Fibroblast of lung (primary cell): Measurements from ENCODE around the gene TMC2. TPM values are rescaled to one million over a fixed set of nuclear protein-coding genes. Genes with fewer than 3 reads are reported as not detected.

Source experiments
- DNase-seq, 2 donors: peaks; one replicate each; pipeline versions ENCODE4 v3.0.0 to v3.0.0-alpha.2; 2010; ENCODE audit warnings: low read depth in 2 of 2
- H2AFZ ChIP-seq: 2 replicates; pipeline ENCODE4 v1.5.1; 2012; ENCODE audit warnings: low read length, control low read depth, inconsistent platforms
- H3K27ac ChIP-seq: 2 replicates; pipeline ENCODE4 v1.5.1; 2011; ENCODE audit warnings: low read length, control low read depth; ENCODE audit not compliant: insufficient read depth
- H3K27me3 ChIP-seq: 2 replicates; pipeline ENCODE4 v1.5.1; 2011; ENCODE audit warnings: mild to moderate bottlenecking, low read length; ENCODE audit not compliant: control insufficient read depth, insufficient read depth
- H3K36me3 ChIP-seq: 2 replicates; pipeline ENCODE4 v1.5.1; 2011; ENCODE audit warnings: low read length; ENCODE audit not compliant: control insufficient read depth, insufficient read depth
- H3K4me1 ChIP-seq: 2 replicates; pipeline ENCODE4 v1.5.1; 2011; ENCODE audit warnings: low read length; ENCODE audit not compliant: control insufficient read depth, insufficient read depth; ENCODE audit errors: extremely low read depth
- H3K4me2 ChIP-seq: 2 replicates; pipeline ENCODE4 v1.5.1; 2011; ENCODE audit warnings: low read length, control low read depth; ENCODE audit not compliant: insufficient read depth; ENCODE audit errors: extremely low read depth
- H3K4me3 ChIP-seq, 4 experiments: fragments of 200-600 bp in 1 of 4; sonication (generic) in 1 of 4; replicated peaks in 1 of 4; 2 replicates each; pipeline ENCODE4 v1.5.1; 2011 to 2016; ENCODE audit warnings: low read length in 4 of 4, low read depth in 3 of 4, mild to moderate bottlenecking in 3 of 4, control low read depth in 2 of 4, inconsistent platforms in 1 of 4, mixed read lengths in 1 of 4; ENCODE audit not compliant: insufficient read depth in 1 of 4; ENCODE audit errors: control extremely low read depth in 1 of 4
- H3K79me2 ChIP-seq: 2 replicates; pipeline ENCODE4 v1.5.1; 2012; ENCODE audit warnings: mild to moderate bottlenecking, low read length, inconsistent platforms; ENCODE audit not compliant: control insufficient read depth, insufficient read depth
- H3K9ac ChIP-seq: 2 replicates; pipeline ENCODE4 v1.5.1; 2011; ENCODE audit warnings: mild to moderate bottlenecking, low read length, control low read depth; ENCODE audit not compliant: insufficient read depth
- H3K9me3 ChIP-seq: 2 replicates; pipeline ENCODE4 v1.5.1; 2012; ENCODE audit warnings: low read depth, low read length; ENCODE audit not compliant: control insufficient read depth, insufficient read depth
- H4K20me1 ChIP-seq: 2 replicates; pipeline ENCODE4 v1.5.1; 2011; ENCODE audit warnings: low read length; ENCODE audit not compliant: control insufficient read depth, insufficient read depth; ENCODE audit errors: extremely low read depth
- CTCF ChIP-seq, 2 donors: IDR thresholded peaks in 1 of 2; conservative IDR thresholded peaks in 1 of 2; 1 replicate in 1 of 2; 2 replicates in 1 of 2; pipeline ENCODE4 v1.5.1; 2011 to 2012; ENCODE audit warnings: low read length in 2 of 2, control low read depth in 1 of 2, inconsistent platforms in 1 of 2, low read depth in 1 of 2, mild to moderate bottlenecking in 1 of 2
- EZH2 ChIP-seq: IDR thresholded peaks from 2 replicates; pipeline ENCODE4 v1.5.1; 2012; ENCODE audit warnings: low read length, control low read depth, mild to moderate bottlenecking; ENCODE audit errors: missing control alignments
- polyA plus RNA-seq, 2 donors: library from polyadenylated mRNA; depleted of rRNA in 1 of 2; stranded (reverse) in 1 of 2; unstranded in 1 of 2; fragments of >200 nt; gene quantifications; 2 replicates each; pipeline ENCODE4 v1.2.1, GENCODE V29; 2011 to 2012; ENCODE audit warnings: missing spikeins in 1 of 2
- total RNA-seq: library from RNA; depleted of rRNA; stranded (reverse); fragments of >200 nt; gene quantifications from 2 replicates; pipeline ENCODE4 v1.2.1, GENCODE V29; 2014

The TMC2 gene
- total and polyA plus RNA-seq, 2 donors (not counting 1 experiment from before 2014, with no cell fraction given): under 0.01 TPM; not detected in 1

- no peaks in the 10 kb centered on the region for H3K9me3 ChIP-seq
- H3K27ac ChIP-seq: no peak overlapping the region
- H4K20me1 ChIP-seq: peaks cover 4% of the 10 kb centered on the region
- no peak overlapping the region for H3K9ac ChIP-seq
- TF ChIP-seq EZH2 (no peak), CTCF (conservative IDR thresholded peaks at IDR 0.05 in 1 of 2, IDR thresholded peaks at IDR 0.05 in 1 of 2; ENCODE audit: low read depth in 1 of 2, low read length in 2 of 2) (no peak)
- H3K36me3 ChIP-seq: peaks cover 46% of the 10 kb centered on the region
- H3K4me2 ChIP-seq: no peak overlapping the region
- H2AFZ ChIP-seq: no peak overlapping the region
- DNase-seq: no peak
- peaks cover 39% of the 10 kb centered on the region for H3K79me2 ChIP-seq
- no peak overlapping the region for H3K4me3 ChIP-seq
- H3K4me1 ChIP-seq: peaks cover 8% of the 10 kb centered on the region
- no peaks in the 10 kb centered on the region for H3K27me3 ChIP-seq
Measured at GRCh38 chr20:2656471-2657117, 120.2 kb downstream of the TMC2 start.

- no peaks in the 10 kb centered on the region for H3K27me3 ChIP-seq
- no peak overlapping the region for H3K9ac ChIP-seq
- no peak overlapping the region for H3K4me3 ChIP-seq
- H3K9me3 ChIP-seq: no peaks in the 10 kb centered on the region
- peaks cover 8% of the 10 kb centered on the region for H3K4me1 ChIP-seq
- H3K36me3 ChIP-seq: peaks cover 46% of the 10 kb centered on the region
- H3K27ac ChIP-seq: no peak overlapping the region
- DNase-seq: no peak
- H4K20me1 ChIP-seq: peaks cover 4% of the 10 kb centered on the region
- no peak overlapping the region for H3K4me2 ChIP-seq
- no peak overlapping the region for H2AFZ ChIP-seq
- peaks cover 38% of the 10 kb centered on the region for H3K79me2 ChIP-seq
- no peak for TF ChIP-seq CTCF (conservative IDR thresholded peaks at IDR 0.05 in 1 of 2, IDR thresholded peaks at IDR 0.05 in 1 of 2; ENCODE audit: low read depth in 1 of 2, low read length in 2 of 2)
- TF ChIP-seq EZH2: no peak
Measured at GRCh38 chr20:2657241-2657640, 120.9 kb downstream of the TMC2 start.

DNA sequence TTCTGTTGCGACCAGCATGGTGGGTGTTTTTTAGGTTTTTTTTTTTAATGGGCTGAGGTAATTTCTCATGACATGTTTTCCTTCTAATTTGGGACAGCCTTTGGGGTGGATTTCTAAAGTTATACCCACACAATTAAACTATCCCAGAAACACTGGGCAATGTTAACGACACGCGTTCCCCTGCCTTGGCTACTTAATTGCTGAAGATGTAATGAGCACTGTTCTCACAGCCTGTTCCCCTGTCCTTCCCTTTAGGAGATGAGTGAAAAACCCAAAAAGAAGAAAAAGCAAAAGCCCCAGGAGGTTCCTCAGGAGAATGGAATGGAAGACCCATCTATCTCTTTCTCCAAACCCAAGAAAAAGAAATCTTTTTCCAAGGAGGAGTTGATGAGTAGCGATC is 121.3 kb downstream of the TMC2 start:
- Histone ChIP-seq H3K27ac (no peak overlapping the region), H3K4me2 (no peak overlapping the region), H4K20me1 (peaks cover 4% of the 10 kb centered on the region), H3K4me3 (no peak overlapping the region), H3K36me3 (peaks cover 46% of the 10 kb centered on the region), H2AFZ (no peak overlapping the region), H3K79me2 (peaks cover 35% of the 10 kb centered on the region), H3K9ac (no peak overlapping the region), H3K27me3 (no peaks in the 10 kb centered on the region), H3K9me3 (no peaks in the 10 kb centered on the region), H3K4me1 (peaks cover 8% of the 10 kb centered on the region)
- DNase-seq: no peak
- TF ChIP-seq EZH2 (no peak), CTCF (conservative IDR thresholded peaks at IDR 0.05 in 1 of 2, IDR thresholded peaks at IDR 0.05 in 1 of 2; ENCODE audit: low read depth in 1 of 2, low read length in 2 of 2) (no peak)
